K562 (cell line): ENCODE data around the gene ITGB5. TPM values are rescaled to one million over a fixed set of nuclear protein-coding genes. Genes with fewer than 3 reads are reported as not detected.

Experiments used
- CBX1 ChIP-seq: sonication (generic); IDR thresholded peaks from 2 replicates; pipeline ENCODE4 v1.6.1; 2016; ENCODE audit warnings: antibody characterized with exemption, low read depth, mild to moderate bottlenecking
- CTBP1 ChIP-seq: fragments of 450-650 bp; IDR thresholded peaks from 2 replicates; pipeline ENCODE4 v1.6.1; 2016; ENCODE audit warnings: borderline replicate concordance
- ETV1 ChIP-seq: fragments of 450-650 bp; conservative IDR thresholded peaks from 2 replicates; pipeline ENCODE4 v1.6.1; 2016; ENCODE audit warnings: missing genetic modification characterization, control low read depth, low read depth, missing compliant biosample characterization
- ETV5 ChIP-seq: sonication (generic); formaldehyde crosslinking; IDR thresholded peaks from 2 replicates; pipeline ENCODE4 v1.4.0; 2020; ENCODE audit warnings: low read depth, mild to moderate bottlenecking, missing genetic modification reagents
- FOSL1 ChIP-seq: fragments of 200-800 bp; sonication (Bioruptor generic); conservative IDR thresholded peaks from 2 replicates; pipeline ENCODE4 v1.6.1; 2016; ENCODE audit warnings: missing genetic modification characterization, missing compliant biosample characterization
- HDAC1 ChIP-seq, 2 experiments: fragments of 450-650 bp; IDR thresholded peaks; 2 replicates each; pipeline ENCODE4 v1.6.1; 2016 to 2017; ENCODE audit warnings: inconsistent platforms in 1 of 2, mild to moderate bottlenecking in 1 of 2, moderate library complexity in 1 of 2
- HMBOX1 ChIP-seq: sonication (generic); IDR thresholded peaks from 2 replicates; pipeline ENCODE4 v1.6.1; 2016
- JUND ChIP-seq, 2 experiments: IDR thresholded peaks; 2 replicates in 1 of 2; 3 replicates in 1 of 2; pipeline ENCODE4 v1.6.1; 2011; ENCODE audit warnings: borderline replicate concordance in 2 of 2, low read depth in 2 of 2, low read length in 2 of 2, improper control_type of control experiment in 1 of 2, missing biosample characterization in 1 of 2, missing genetic modification characterization in 1 of 2, missing genetic modification reagents in 1 of 2
- LARP7 ChIP-seq: fragments of 450-650 bp; IDR thresholded peaks from 2 replicates; pipeline ENCODE4 v1.6.1; 2016
- MAFG ChIP-seq: fragments of 450-650 bp; conservative IDR thresholded peaks from 2 replicates; pipeline ENCODE4 v1.6.1; 2016; ENCODE audit warnings: missing genetic modification characterization, missing compliant biosample characterization
- MAZ ChIP-seq, 2 experiments: fragments of 450-650 bp in 1 of 2; sonication (generic) in 1 of 2; formaldehyde crosslinking; IDR thresholded peaks in 1 of 2; conservative IDR thresholded peaks in 1 of 2; 2 replicates each; pipeline versions ENCODE4 v1.4.0 to v1.5.0; 2020; ENCODE audit warnings: mild to moderate bottlenecking in 1 of 2, missing genetic modification reagents in 1 of 2
- MCM7 ChIP-seq, 2 experiments: fragments of 450-650 bp; IDR thresholded peaks; 2 replicates each; pipeline ENCODE4 v1.6.1; 2016 to 2018
- MECOM ChIP-seq: fragments of 250-450 bp; sonication (Bioruptor Pico); IDR thresholded peaks from 2 replicates; pipeline ENCODE4 v1.8.0; 2022; ENCODE audit warnings: inconsistent platforms
- NBN ChIP-seq: fragments of 450-650 bp; IDR thresholded peaks from 2 replicates; pipeline ENCODE4 v1.6.1; 2016; ENCODE audit warnings: low read depth, mild to moderate bottlenecking
- NR2C1 ChIP-seq, 2 experiments: fragments of 450-650 bp; IDR thresholded peaks; 2 replicates each; pipeline ENCODE4 v1.6.1; 2017; ENCODE audit warnings: mild to moderate bottlenecking in 2 of 2, antibody characterized with exemption in 1 of 2, inconsistent platforms in 1 of 2, missing compliant biosample characterization in 1 of 2, missing genetic modification characterization in 1 of 2
- PHB ChIP-seq: fragments of 250-450 bp; sonication (Bioruptor Pico); IDR thresholded peaks from 2 replicates; pipeline ENCODE4 v1.5.0; 2021
- PURB ChIP-seq: sonication (generic); formaldehyde crosslinking; IDR thresholded peaks from 2 replicates; pipeline ENCODE4 v1.9.0; 2021; ENCODE audit warnings: low read depth, mild to moderate bottlenecking, missing genetic modification reagents
- SRSF9 ChIP-seq: fragments of 200-400 bp; formaldehyde crosslinking; IDR thresholded peaks from 2 replicates; pipeline ENCODE4 v1.6.1; 2017; ENCODE audit warnings: low read depth, low read length, borderline replicate concordance
- TAF9B ChIP-seq: fragments of 450-650 bp; IDR thresholded peaks from 2 replicates; pipeline ENCODE4 v1.6.1; 2018; ENCODE audit warnings: mild to moderate bottlenecking; ENCODE audit not compliant: partially characterized antibody
- ZBED1 ChIP-seq: IDR thresholded peaks from 2 replicates; pipeline ENCODE4 v1.6.1; 2014
- ZKSCAN8 ChIP-seq: fragments of 200-800 bp; sonication (Bioruptor generic); IDR thresholded peaks from 2 replicates; pipeline ENCODE4 v1.6.1; 2016; ENCODE audit warnings: missing genetic modification characterization, missing compliant biosample characterization
- ZNF143 ChIP-seq: sonication (generic); formaldehyde crosslinking; IDR thresholded peaks from 2 replicates; pipeline ENCODE4 v1.9.0; 2022; ENCODE audit warnings: mild to moderate bottlenecking, missing genetic modification reagents
- ZNF3 ChIP-seq: fragments of 250-450 bp; sonication (Bioruptor Pico); IDR thresholded peaks from 2 replicates; pipeline ENCODE4 v1.5.0; 2021; ENCODE audit warnings: mild to moderate bottlenecking, moderate library complexity
- ZNF311 ChIP-seq: fragments of 250-450 bp; sonication (Bioruptor Pico); IDR thresholded peaks from 2 replicates; pipeline ENCODE4 v1.4.0; 2020; ENCODE audit warnings: mild to moderate bottlenecking, moderate library complexity
- ZNF324 ChIP-seq: fragments of 250-450 bp; sonication (Bioruptor Pico); IDR thresholded peaks from 2 replicates; pipeline ENCODE4 v1.4.0; 2020; ENCODE audit warnings: mild to moderate bottlenecking
- ZNF695 ChIP-seq: fragments of 450-650 bp; formaldehyde crosslinking; IDR thresholded peaks from 2 replicates; pipeline ENCODE4 v1.4.0; 2020; ENCODE audit warnings: mild to moderate bottlenecking, moderate library complexity
- ZNF785 ChIP-seq: fragments of 250-450 bp; sonication (Bioruptor Pico); IDR thresholded peaks from 2 replicates; pipeline ENCODE4 v1.4.0; 2020; ENCODE audit warnings: mild to moderate bottlenecking
- polyA plus RNA-seq, 8 experiments: library from polyadenylated mRNA; depleted of rRNA in 4 of 8; stranded (reverse) in 5 of 8; unstranded in 3 of 8; fragments of >200 nt; fragmentation: Nextera tagmentation in 2 of 8; fragmentation: Illumina TruSeq in 1 of 8; extraction: Ambion mirVana in 2 of 8; extraction: Trizol in 1 of 8; gene quantifications; 2 replicates each; pipeline versions ENCODE4 v1.2.1 to v1.2.3, GENCODE V29; 2011 to 2014; ENCODE audit warnings: inconsistent platforms in 1 of 8, missing spikeins in 1 of 8
- total RNA-seq, 7 experiments: library from RNA; depleted of rRNA in 6 of 7; stranded (reverse); fragments of >200 nt in 6 of 7; fragmentation: Illumina TruSeq in 2 of 7; extraction: Trizol in 2 of 7; gene quantifications; 2 replicates each; pipeline versions ENCODE4 v1.2.1 to v1.2.3, GENCODE V29; 2011 to 2021; ENCODE audit warnings: low replicate concordance in 1 of 7
- TF ChIP-seq, protein P1 (sequence below): fragments of 450-650 bp; IDR thresholded peaks from 2 replicates; pipeline ENCODE4 v1.6.1; 2017; ENCODE audit warnings: mild to moderate bottlenecking, moderate library complexity
- TF ChIP-seq, protein P2 (sequence below): fragments of 450-650 bp; IDR thresholded peaks from 2 replicates; pipeline ENCODE4 v1.6.1; 2016; ENCODE audit warnings: missing biosample characterization, missing genetic modification characterization

Gene ITGB5
- total and polyA plus RNA-seq, 9 of the 15 experiments (the other 6 are each of a cell fraction or from before 2014, with no cell fraction given): 1.7 to 46.8 (median 9.9) TPM

GRCh38 chr3:124887177-124887931 lies at the start of gene ITGB5 (continued):
- no peak for TF ChIP-seq PHB
- no peak for TF ChIP-seq HMBOX1
- TF ChIP-seq ZNF695 (CRISPR knock-in tag): no peak
- no peak for TF ChIP-seq ZNF785 (CRISPR knock-in tag)
- no peak for TF ChIP-seq MECOM
- TF ChIP-seq HDAC1 (IDR thresholded peaks at IDR 0.05): peak in 1 of 2 experiments; percentile 52; a peak in 1 of 4 replicates
- TF ChIP-seq ZNF143: no peak
- no peak for TF ChIP-seq ZBED1
- no peak for TF ChIP-seq PURB (CRISPR knock-in tag)
- TF ChIP-seq SRSF9: no peak
- no peak for TF ChIP-seq NBN
- TF ChIP-seq ZNF3 (CRISPR knock-in tag): no peak
- TF ChIP-seq ETV1 (tag): no peak
- no peak for TF ChIP-seq JUND (IDR thresholded peaks at IDR 0.05; ENCODE audit: borderline replicate concordance, low read depth, low read length)
- TF ChIP-seq JUND (tag; IDR thresholded peaks at IDR 0.05; ENCODE audit: borderline replicate concordance, low read depth, low read length): no peak
- no peak for TF ChIP-seq FOSL1 (tag)
- TF ChIP-seq CBX1: peak; percentile 28; the same call in 1 of the 2 replicates
- no peak for TF ChIP-seq LARP7
- no peak for TF ChIP-seq MCM7 (IDR thresholded peaks at IDR 0.05)
- TF ChIP-seq ZKSCAN8 (CRISPR knock-in tag): no peak
- no peak for TF ChIP-seq ZNF324 (CRISPR knock-in tag)
- TF ChIP-seq, protein P1, sequence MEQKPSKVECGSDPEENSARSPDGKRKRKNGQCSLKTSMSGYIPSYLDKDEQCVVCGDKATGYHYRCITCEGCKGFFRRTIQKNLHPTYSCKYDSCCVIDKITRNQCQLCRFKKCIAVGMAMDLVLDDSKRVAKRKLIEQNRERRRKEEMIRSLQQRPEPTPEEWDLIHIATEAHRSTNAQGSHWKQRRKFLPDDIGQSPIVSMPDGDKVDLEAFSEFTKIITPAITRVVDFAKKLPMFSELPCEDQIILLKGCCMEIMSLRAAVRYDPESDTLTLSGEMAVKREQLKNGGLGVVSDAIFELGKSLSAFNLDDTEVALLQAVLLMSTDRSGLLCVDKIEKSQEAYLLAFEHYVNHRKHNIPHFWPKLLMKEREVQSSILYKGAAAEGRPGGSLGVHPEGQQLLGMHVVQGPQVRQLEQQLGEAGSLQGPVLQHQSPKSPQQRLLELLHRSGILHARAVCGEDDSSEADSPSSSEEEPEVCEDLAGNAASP: no peak
- peak; percentile 73 to 87 for TF ChIP-seq MAZ (CRISPR knock-in tag; conservative IDR thresholded peaks at IDR 0.05 in 1 of 2, IDR thresholded peaks at IDR 0.05 in 1 of 2)
- TF ChIP-seq CTBP1: peak; percentile 53; the same call in 1 of the 2 replicates
- TF ChIP-seq ETV5 (CRISPR knock-in tag): no peak
- TF ChIP-seq NR2C1 (IDR thresholded peaks at IDR 0.05): no peak
- TF ChIP-seq NR2C1 (tag; IDR thresholded peaks at IDR 0.05): no peak
- TF ChIP-seq ZNF311 (CRISPR knock-in tag): no peak
- TF ChIP-seq MAFG: no peak
- no peak for TF ChIP-seq TAF9B
- TF ChIP-seq, protein P2, sequence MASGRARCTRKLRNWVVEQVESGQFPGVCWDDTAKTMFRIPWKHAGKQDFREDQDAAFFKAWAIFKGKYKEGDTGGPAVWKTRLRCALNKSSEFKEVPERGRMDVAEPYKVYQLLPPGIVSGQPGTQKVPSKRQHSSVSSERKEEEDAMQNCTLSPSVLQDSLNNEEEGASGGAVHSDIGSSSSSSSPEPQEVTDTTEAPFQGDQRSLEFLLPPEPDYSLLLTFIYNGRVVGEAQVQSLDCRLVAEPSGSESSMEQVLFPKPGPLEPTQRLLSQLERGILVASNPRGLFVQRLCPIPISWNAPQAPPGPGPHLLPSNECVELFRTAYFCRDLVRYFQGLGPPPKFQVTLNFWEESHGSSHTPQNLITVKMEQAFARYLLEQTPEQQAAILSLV (tag): no peak
